HEK293T (cell line): ENCODE measurements around the gene MYLK.

Source experiments
- CTBP1 ChIP-seq: fragments of 450-650 bp; IDR thresholded peaks from 2 replicates; pipeline ENCODE4 v1.6.1; 2016; ENCODE audit warnings: borderline replicate concordance
- FOXK2 ChIP-seq: fragments of 450-650 bp; IDR thresholded peaks from 2 replicates; pipeline ENCODE4 v1.6.1; 2016; ENCODE audit warnings: mild to moderate bottlenecking
- L3MBTL2 ChIP-seq: fragments of 450-650 bp; conservative IDR thresholded peaks from 2 replicates; pipeline ENCODE4 v1.6.1; 2016; ENCODE audit warnings: mild to moderate bottlenecking
- LEF1 ChIP-seq: fragments of 450-650 bp; IDR thresholded peaks from 2 replicates; pipeline ENCODE4 v1.6.1; 2017; ENCODE audit warnings: mild to moderate bottlenecking, borderline replicate concordance
- NFRKB ChIP-seq: fragments of 450-650 bp; IDR thresholded peaks from 2 replicates; pipeline ENCODE4 v1.6.1; 2016; ENCODE audit warnings: mild to moderate bottlenecking, moderate library complexity
- SP1 ChIP-seq: fragments of 450-650 bp; IDR thresholded peaks from 2 replicates; pipeline ENCODE4 v1.6.1; 2017
- SUZ12 ChIP-seq: fragments of 450-650 bp; IDR thresholded peaks from 2 replicates; pipeline ENCODE4 v1.6.1; 2016; ENCODE audit warnings: mild to moderate bottlenecking

- TF ChIP-seq NFRKB (no peak), LEF1 (no peak), SP1 (no peak), L3MBTL2 (no peak), SUZ12 (no peak), FOXK2 (no peak), CTBP1 (no peak)
Observed at GRCh38 chr3:123847209-123847608, 36.9 kb downstream of the MYLK start.
